GM18868 (cell line): ENCODE measurements around the gene ARPIN.

Experiments used
- ATAC-seq: cut with Tn5 transposase; IDR thresholded peaks from one replicate; pipeline ENCODE4 v1.9.1; 2021; ENCODE audit warnings: mild to moderate bottlenecking, moderate library complexity; ENCODE audit not compliant: unreplicated experiment

ARPIN gene

DNA sequence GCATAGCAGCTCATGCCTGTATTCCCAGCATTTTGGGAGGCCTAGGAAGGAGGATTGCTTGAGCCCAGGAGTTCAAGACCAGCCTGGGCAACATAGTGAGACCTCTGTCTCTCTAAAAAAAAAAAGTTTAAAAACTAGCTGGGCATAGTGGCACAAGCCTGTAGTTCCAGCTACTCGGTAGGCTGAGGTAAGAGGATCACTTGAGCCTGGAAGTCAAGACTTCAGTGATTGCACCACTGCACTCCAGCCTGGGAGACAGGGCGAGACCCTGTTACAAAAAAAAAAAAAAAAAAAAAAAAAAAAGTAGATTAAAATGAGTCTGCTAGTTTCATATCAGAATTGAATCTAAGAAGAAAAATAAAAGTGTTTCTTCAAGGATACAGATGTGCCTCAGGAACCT is 65.7 kb downstream of the ARPIN start:
- ATAC-seq, result no peak

DNA sequence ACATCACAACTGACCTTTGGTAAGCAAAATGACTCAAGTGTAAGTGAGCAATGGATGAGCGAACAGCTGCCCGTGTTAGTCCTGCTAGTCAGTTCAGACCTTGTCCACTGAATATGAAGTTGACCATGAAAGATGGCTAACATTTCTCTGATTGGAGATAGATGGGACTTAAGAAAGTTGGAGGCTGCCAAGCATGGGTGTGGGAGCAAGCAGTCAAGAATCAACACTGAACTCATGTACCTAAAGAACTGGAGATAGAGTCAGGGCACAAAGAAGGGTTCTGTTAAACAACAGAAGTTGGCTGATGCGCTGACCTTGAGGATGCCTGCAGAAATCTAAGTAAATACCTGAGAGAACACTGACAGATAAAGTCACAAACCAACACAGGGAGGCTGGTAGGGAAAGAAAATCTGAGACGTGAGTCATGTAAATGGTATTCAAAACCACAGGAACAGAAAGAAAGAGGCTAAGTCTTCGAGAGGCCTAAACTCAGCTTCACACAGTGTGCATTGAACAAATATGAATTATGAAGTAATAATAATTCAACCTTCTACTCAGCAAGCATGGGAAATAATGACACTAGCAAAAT is 67.4 kb downstream of the ARPIN start:
- no peak for ATAC-seq
